ENCODE measurements around the gene CRADD.

The CRADD gene

GRCh38 chr12:93808169-93808899 is 131.2 kb downstream of the CRADD start:
- no peaks in the 10 kb centered on the region for H3K36me3 ChIP-seq (ENCODE audit: control insufficient read depth, insufficient read depth, low read length)
- H3K9ac ChIP-seq (ENCODE audit: low read depth, low read length), result no peak overlapping the region
- H3K9me3 ChIP-seq (ENCODE audit: control insufficient read depth, insufficient read depth, low read length), result no peaks in the 10 kb centered on the region
- no peak overlapping the region for H3K4me3 ChIP-seq (ENCODE audit: low read depth, low read length)
- no peaks in the 10 kb centered on the region for H3K27me3 ChIP-seq (ENCODE audit: control insufficient read depth, insufficient read depth, low read length)
- H3K4me1 ChIP-seq (ENCODE audit: control insufficient read depth, insufficient read depth, low read length), result no peaks in the 10 kb centered on the region

- Histone ChIP-seq H3K4me1 (ENCODE audit: control insufficient read depth, insufficient read depth, low read length) (no peaks in the 10 kb centered on the region), H3K4me3 (ENCODE audit: low read depth, low read length) (no peak overlapping the region), H3K9ac (ENCODE audit: low read depth, low read length) (no peak overlapping the region), H3K27me3 (ENCODE audit: control insufficient read depth, insufficient read depth, low read length) (no peaks in the 10 kb centered on the region), H3K36me3 (ENCODE audit: control insufficient read depth, insufficient read depth, low read length) (no peaks in the 10 kb centered on the region), H3K9me3 (ENCODE audit: control insufficient read depth, insufficient read depth, low read length) (no peaks in the 10 kb centered on the region)
These were observed 135.5 kb downstream of the CRADD start for GRCh38 chr12:93812626-93813025.

- Histone ChIP-seq H3K4me1 (ENCODE audit: control insufficient read depth, insufficient read depth, low read length) (no peaks in the 10 kb centered on the region), H3K4me3 (ENCODE audit: low read depth, low read length) (no peak overlapping the region), H3K36me3 (ENCODE audit: control insufficient read depth, insufficient read depth, low read length) (no peaks in the 10 kb centered on the region), H3K27me3 (ENCODE audit: control insufficient read depth, insufficient read depth, low read length) (no peaks in the 10 kb centered on the region), H3K9me3 (ENCODE audit: control insufficient read depth, insufficient read depth, low read length) (no peaks in the 10 kb centered on the region), H3K9ac (ENCODE audit: low read depth, low read length) (no peak overlapping the region)
These were observed 136.0 kb downstream of the CRADD start for GRCh38 chr12:93813186-93813585.

GRCh38 chr12:93813972-93814821 is 137.0 kb downstream of the CRADD start:
- Histone ChIP-seq H3K4me3 (ENCODE audit: low read depth, low read length) (no peak overlapping the region), H3K36me3 (ENCODE audit: control insufficient read depth, insufficient read depth, low read length) (no peaks in the 10 kb centered on the region), H3K9ac (ENCODE audit: low read depth, low read length) (no peak overlapping the region), H3K4me1 (ENCODE audit: control insufficient read depth, insufficient read depth, low read length) (no peaks in the 10 kb centered on the region), H3K9me3 (ENCODE audit: control insufficient read depth, insufficient read depth, low read length) (no peaks in the 10 kb centered on the region), H3K27me3 (ENCODE audit: control insufficient read depth, insufficient read depth, low read length) (no peaks in the 10 kb centered on the region)

GRCh38 chr12:93818488-93819049 is 141.4 kb downstream of the CRADD start:
- no peak overlapping the region for H3K4me3 ChIP-seq (ENCODE audit: low read depth, low read length)
- H3K4me1 ChIP-seq (ENCODE audit: control insufficient read depth, insufficient read depth, low read length), result peaks cover 3% of the 10 kb centered on the region
- H3K9me3 ChIP-seq (ENCODE audit: control insufficient read depth, insufficient read depth, low read length), result no peaks in the 10 kb centered on the region
- H3K27me3 ChIP-seq (ENCODE audit: control insufficient read depth, insufficient read depth, low read length), result peaks cover 5% of the 10 kb centered on the region
- H3K9ac ChIP-seq (ENCODE audit: low read depth, low read length), result no peak overlapping the region
- no peaks in the 10 kb centered on the region for H3K36me3 ChIP-seq (ENCODE audit: control insufficient read depth, insufficient read depth, low read length)

- H3K27me3 ChIP-seq (ENCODE audit: control insufficient read depth, insufficient read depth, low read length), result peaks cover 5% of the 10 kb centered on the region
- no peaks in the 10 kb centered on the region for H3K36me3 ChIP-seq (ENCODE audit: control insufficient read depth, insufficient read depth, low read length)
- no peak overlapping the region for H3K9ac ChIP-seq (ENCODE audit: low read depth, low read length)
- H3K4me3 ChIP-seq (ENCODE audit: low read depth, low read length), result no peak overlapping the region
- H3K9me3 ChIP-seq (ENCODE audit: control insufficient read depth, insufficient read depth, low read length), result no peaks in the 10 kb centered on the region
- H3K4me1 ChIP-seq (ENCODE audit: control insufficient read depth, insufficient read depth, low read length), result peaks cover 9% of the 10 kb centered on the region
These were observed 141.9 kb downstream of the CRADD start for GRCh38 chr12:93819050-93819491.

- peaks cover 5% of the 10 kb centered on the region for H3K27me3 ChIP-seq (ENCODE audit: control insufficient read depth, insufficient read depth, low read length)
- H3K9me3 ChIP-seq (ENCODE audit: control insufficient read depth, insufficient read depth, low read length), result no peaks in the 10 kb centered on the region
- H3K4me1 ChIP-seq (ENCODE audit: control insufficient read depth, insufficient read depth, low read length), result peaks cover 20% of the 10 kb centered on the region
- H3K9ac ChIP-seq (ENCODE audit: low read depth, low read length), result no peak overlapping the region
- H3K36me3 ChIP-seq (ENCODE audit: control insufficient read depth, insufficient read depth, low read length), result no peaks in the 10 kb centered on the region
- H3K4me3 ChIP-seq (ENCODE audit: low read depth, low read length), result no peak overlapping the region
These were observed 146.6 kb downstream of the CRADD start for GRCh38 chr12:93823616-93824391.

- no peaks in the 10 kb centered on the region for H3K9me3 ChIP-seq (ENCODE audit: control insufficient read depth, insufficient read depth, low read length)
- peaks cover 5% of the 10 kb centered on the region for H3K27me3 ChIP-seq (ENCODE audit: control insufficient read depth, insufficient read depth, low read length)
- no peak overlapping the region for H3K4me3 ChIP-seq (ENCODE audit: low read depth, low read length)
- peaks cover 20% of the 10 kb centered on the region for H3K4me1 ChIP-seq (ENCODE audit: control insufficient read depth, insufficient read depth, low read length)
- H3K36me3 ChIP-seq (ENCODE audit: control insufficient read depth, insufficient read depth, low read length), result no peaks in the 10 kb centered on the region
- no peak overlapping the region for H3K9ac ChIP-seq (ENCODE audit: low read depth, low read length)
These were observed 147.6 kb downstream of the CRADD start for GRCh38 chr12:93824514-93825500.

- H3K9me3 ChIP-seq (ENCODE audit: control insufficient read depth, insufficient read depth, low read length), result no peaks in the 10 kb centered on the region
- no peaks in the 10 kb centered on the region for H3K36me3 ChIP-seq (ENCODE audit: control insufficient read depth, insufficient read depth, low read length)
- H3K4me1 ChIP-seq (ENCODE audit: control insufficient read depth, insufficient read depth, low read length), result peaks cover 20% of the 10 kb centered on the region
- no peak overlapping the region for H3K9ac ChIP-seq (ENCODE audit: low read depth, low read length)
- H3K4me3 ChIP-seq (ENCODE audit: low read depth, low read length), result no peak overlapping the region
- H3K27me3 ChIP-seq (ENCODE audit: control insufficient read depth, insufficient read depth, low read length), result peaks cover 5% of the 10 kb centered on the region
These were observed 148.3 kb downstream of the CRADD start for GRCh38 chr12:93825501-93825888.

GRCh38 chr12:93825931-93826555 is 148.9 kb downstream of the CRADD start:
- H3K36me3 ChIP-seq (ENCODE audit: control insufficient read depth, insufficient read depth, low read length), result no peaks in the 10 kb centered on the region
- no peaks in the 10 kb centered on the region for H3K9me3 ChIP-seq (ENCODE audit: control insufficient read depth, insufficient read depth, low read length)
- H3K4me3 ChIP-seq (ENCODE audit: low read depth, low read length), result no peak overlapping the region
- peaks cover 5% of the 10 kb centered on the region for H3K27me3 ChIP-seq (ENCODE audit: control insufficient read depth, insufficient read depth, low read length)
- H3K9ac ChIP-seq (ENCODE audit: low read depth, low read length), result no peak overlapping the region
- peaks cover 20% of the 10 kb centered on the region for H3K4me1 ChIP-seq (ENCODE audit: control insufficient read depth, insufficient read depth, low read length)
